ENCODE measurements around the gene TSGA10IP. TPM values are rescaled to one million over a fixed set of nuclear protein-coding genes. Genes with fewer than 3 reads are reported as not detected.

Gene TSGA10IP
- not detected for polyA plus RNA-seq (ENCODE audit: insufficient read length in 4 of 4)

- DNase-seq (ENCODE audit: low read depth in 4 of 4, low spot score in 3 of 4) = no peak
These were observed at the start of gene TSGA10IP for GRCh38 chr11:65945430-65945911. TSS of gene TSGA10IP (plus strand) at chr11:65945480. CDS start at chr11:65945676, 196 bp downstream.

- DNase-seq (ENCODE audit: low read depth in 4 of 4, low spot score in 3 of 4) = no peak
These were observed 49.7 kb upstream of the TSGA10IP start for GRCh38 chr11:65895482-65895981.

- DNase-seq (ENCODE audit: low read depth in 4 of 4, low spot score in 3 of 4) = no peak
These were observed 49.0 kb upstream of the TSGA10IP start for GRCh38 chr11:65896034-65896999.

GRCh38 chr11:65897020-65897471, 48.2 kb upstream of the TSGA10IP start:
- no peak for DNase-seq (ENCODE audit: low read depth in 4 of 4, low spot score in 3 of 4)

GRCh38 chr11:65898656-65899355, 46.5 kb upstream of the TSGA10IP start:
- no peak for DNase-seq (ENCODE audit: low read depth in 4 of 4, low spot score in 3 of 4)

GRCh38 chr11:65899356-65900124, 45.7 kb upstream of the TSGA10IP start:
- no peak for DNase-seq (ENCODE audit: low read depth in 4 of 4, low spot score in 3 of 4)

GRCh38 chr11:65900125-65900898, 45.0 kb upstream of the TSGA10IP start, which contains the start of gene FOSL1:
TSS of gene FOSL1 (minus strand) at chr11:65900388. CDS start at chr11:65900339, 49 bp downstream.
- no peak for DNase-seq (ENCODE audit: low read depth in 4 of 4, low spot score in 3 of 4)

GRCh38 chr11:65900899-65901180, 44.4 kb upstream of the TSGA10IP start:
- no peak for DNase-seq (ENCODE audit: low read depth in 4 of 4, low spot score in 3 of 4)

GRCh38 chr11:65903068-65903481, 42.2 kb upstream of the TSGA10IP start:
- DNase-seq (ENCODE audit: low read depth in 4 of 4, low spot score in 3 of 4) = no peak

- no peak for DNase-seq (ENCODE audit: low read depth in 4 of 4, low spot score in 3 of 4)
These were observed 41.6 kb upstream of the TSGA10IP start for GRCh38 chr11:65903715-65904114.

- DNase-seq (ENCODE audit: low read depth in 4 of 4, low spot score in 3 of 4) = no peak
These were observed 38.7 kb upstream of the TSGA10IP start for GRCh38 chr11:65906602-65907001.

- no peak for DNase-seq (ENCODE audit: low read depth in 4 of 4, low spot score in 3 of 4)
These were observed 37.4 kb upstream of the TSGA10IP start for GRCh38 chr11:65907878-65908277.

GRCh38 chr11:65911682-65912568, 33.4 kb upstream of the TSGA10IP start:
- DNase-seq (ENCODE audit: low read depth in 4 of 4, low spot score in 3 of 4) = no peak

- DNase-seq (ENCODE audit: low read depth in 4 of 4, low spot score in 3 of 4) = no peak
These were observed 32.4 kb upstream of the TSGA10IP start for GRCh38 chr11:65912845-65913244.

GRCh38 chr11:65915101-65915820, 30.0 kb upstream of the TSGA10IP start:
- no peak for DNase-seq (ENCODE audit: low read depth in 4 of 4, low spot score in 3 of 4)

- no peak for DNase-seq (ENCODE audit: low read depth in 4 of 4, low spot score in 3 of 4)
These were observed 29.4 kb upstream of the TSGA10IP start for GRCh38 chr11:65915821-65916251.

- no peak for DNase-seq (ENCODE audit: low read depth in 4 of 4, low spot score in 3 of 4)
These were observed 28.9 kb upstream of the TSGA10IP start for GRCh38 chr11:65916391-65916790.

- no peak for DNase-seq (ENCODE audit: low read depth in 4 of 4, low spot score in 3 of 4)
These were observed 28.2 kb upstream of the TSGA10IP start for GRCh38 chr11:65917077-65917433.
